Measurements from ENCODE around the gene SPINK13.

The SPINK13 gene

DNA sequence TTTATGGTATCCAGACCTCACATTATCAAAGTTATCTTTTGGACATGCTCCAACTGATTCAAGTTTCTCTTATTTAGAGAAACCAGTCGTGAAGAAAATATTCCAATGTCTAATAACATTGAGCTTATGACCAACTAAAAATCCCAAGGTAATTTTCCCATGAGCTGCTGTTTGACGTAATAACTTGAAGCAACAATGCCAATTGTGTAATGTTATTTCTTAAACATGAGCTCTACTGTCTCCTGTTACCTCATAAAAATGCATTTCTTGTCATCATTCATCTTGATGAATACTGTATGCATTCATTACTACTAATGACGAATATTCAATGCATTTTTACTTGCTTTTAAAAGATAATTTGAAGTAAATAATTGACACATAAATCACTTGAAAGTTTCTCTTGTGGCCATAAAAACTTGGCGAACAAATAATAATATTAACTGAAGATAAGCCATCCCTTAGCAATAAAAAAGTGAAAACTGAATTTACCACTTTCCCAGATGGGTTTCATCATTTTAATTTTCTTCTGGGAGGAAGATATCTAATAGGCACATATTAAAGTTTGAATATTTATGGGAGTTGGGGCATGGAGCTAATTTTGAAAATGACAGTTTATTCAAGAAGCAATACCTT is 30.7 kb upstream of the SPINK13 start:
- CTCF ChIA-PET, result no interaction called here
- POLR2A ChIA-PET, result no interaction called here
- DNase-seq (ENCODE audit: extremely low spot score), result no peak
- TF ChIP-seq FOXM1 (IDR thresholded peaks at IDR 0.05; ENCODE audit: borderline replicate concordance), result no peak
- no peak for TF ChIP-seq TARDBP (IDR thresholded peaks at IDR 0.05)
- no peak for TF ChIP-seq ELF4 (IDR thresholded peaks at IDR 0.05)
- TF ChIP-seq ZNF384 (IDR thresholded peaks at IDR 0.05), result no peak
- TF ChIP-seq ARNT (IDR thresholded peaks at IDR 0.05), result no peak
- no peak for TF ChIP-seq LEF1 (IDR thresholded peaks at IDR 0.05; ENCODE audit: borderline replicate concordance)
- no peak for TF ChIP-seq FOXK2 (IDR thresholded peaks at IDR 0.05)
- TF ChIP-seq BHLHE40 (IDR thresholded peaks at IDR 0.05; ENCODE audit: borderline replicate concordance), result no peak
- TF ChIP-seq L3MBTL2 (conservative IDR thresholded peaks at IDR 0.05), result no peak

DNA sequence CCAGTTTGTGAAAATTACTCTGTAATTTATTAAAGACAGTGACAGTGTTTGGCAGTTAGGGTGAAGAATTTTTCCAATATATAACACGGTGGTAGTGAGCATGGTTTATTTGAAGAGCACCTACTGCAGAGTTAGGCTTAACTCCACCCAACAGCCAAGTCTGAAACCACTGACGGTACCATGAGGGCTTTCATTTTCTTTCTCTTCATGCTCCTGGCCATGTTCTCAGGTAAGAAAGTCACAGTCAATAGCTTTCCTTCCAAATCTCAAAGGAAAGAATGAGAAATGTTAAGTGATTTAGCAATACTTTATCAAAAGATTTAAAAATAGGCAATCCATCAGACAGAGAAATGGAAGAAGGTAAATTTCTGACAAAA is 30.2 kb upstream of the SPINK13 start, which contains the start of gene MARCOL:
Gene MARCOL, plus strand, starts transcription at position 108 of the 377 bp plus-strand sequence. Its CDS starts 73 bp downstream, at position 181.
- TF ChIP-seq FOXA1 (IDR thresholded peaks at IDR 0.05) (no peak), ARNT (IDR thresholded peaks at IDR 0.05) (no peak), ZNF384 (IDR thresholded peaks at IDR 0.05) (no peak), LEF1 (IDR thresholded peaks at IDR 0.05; ENCODE audit: borderline replicate concordance) (no peak), ELF4 (IDR thresholded peaks at IDR 0.05) (no peak), CTBP1 (IDR thresholded peaks at IDR 0.05; ENCODE audit: borderline replicate concordance) (no peak), FOXK2 (IDR thresholded peaks at IDR 0.05) (no peak), PKNOX1 (IDR thresholded peaks at IDR 0.05) (no peak), BHLHE40 (IDR thresholded peaks at IDR 0.05; ENCODE audit: borderline replicate concordance) (no peak), HDGF (IDR thresholded peaks at IDR 0.05; ENCODE audit: borderline replicate concordance) (no peak), FOXM1 (IDR thresholded peaks at IDR 0.05; ENCODE audit: borderline replicate concordance) (no peak), NFRKB (IDR thresholded peaks at IDR 0.05) (no peak), SP1 (IDR thresholded peaks at IDR 0.05) (no peak), TARDBP (IDR thresholded peaks at IDR 0.05) (no peak), L3MBTL2 (conservative IDR thresholded peaks at IDR 0.05) (no peak), SUZ12 (IDR thresholded peaks at IDR 0.05) (no peak)
- POLR2A ChIA-PET, result no interaction called here
- DNase-seq (ENCODE audit: extremely low spot score), result no peak
- CTCF ChIA-PET, result no interaction called here

GRCh38 chr5:148248894-148249293 is 19.7 kb upstream of the SPINK13 start:
- TF ChIP-seq ZNF384 (IDR thresholded peaks at IDR 0.05), result no peak
- no peak for TF ChIP-seq ARNT (IDR thresholded peaks at IDR 0.05)
- TF ChIP-seq ELF4 (IDR thresholded peaks at IDR 0.05), result no peak
- no peak for TF ChIP-seq HDGF (IDR thresholded peaks at IDR 0.05; ENCODE audit: borderline replicate concordance)
- no peak for TF ChIP-seq FOXK2 (IDR thresholded peaks at IDR 0.05)
- POLR2A ChIA-PET, result no interaction called here

GRCh38 chr5:148255456-148255855 is 13.1 kb upstream of the SPINK13 start:
- ChIA-PET CTCF (no interaction called here), POLR2A (no interaction called here)
- no peak for DNase-seq (ENCODE audit: extremely low spot score)
- TF ChIP-seq L3MBTL2 (conservative IDR thresholded peaks at IDR 0.05), result no peak
- no peak for TF ChIP-seq SUZ12 (IDR thresholded peaks at IDR 0.05)
- TF ChIP-seq LEF1 (IDR thresholded peaks at IDR 0.05; ENCODE audit: borderline replicate concordance), result no peak
- TF ChIP-seq ARNT (IDR thresholded peaks at IDR 0.05), result no peak
- TF ChIP-seq ELF4 (IDR thresholded peaks at IDR 0.05), result no peak
- TF ChIP-seq PKNOX1 (IDR thresholded peaks at IDR 0.05), result no peak
- no peak for TF ChIP-seq BHLHE40 (IDR thresholded peaks at IDR 0.05; ENCODE audit: borderline replicate concordance)

More at GRCh38 chr5:148248894-148249293, 19.7 kb upstream of the SPINK13 start:
- CTCF ChIA-PET, result no interaction called here
- no peak for DNase-seq (ENCODE audit: extremely low spot score)

- ChIA-PET POLR2A (no interaction called here), CTCF (no interaction called here)
- no peak for TF ChIP-seq PKNOX1 (IDR thresholded peaks at IDR 0.05)
- TF ChIP-seq ARNT (IDR thresholded peaks at IDR 0.05), result no peak
- TF ChIP-seq ELF4 (IDR thresholded peaks at IDR 0.05), result no peak
- TF ChIP-seq FOXM1 (IDR thresholded peaks at IDR 0.05; ENCODE audit: borderline replicate concordance), result no peak
- TF ChIP-seq ZNF384 (IDR thresholded peaks at IDR 0.05), result no peak
- TF ChIP-seq TARDBP (IDR thresholded peaks at IDR 0.05), result no peak
- TF ChIP-seq SP1 (IDR thresholded peaks at IDR 0.05), result no peak
- no peak for TF ChIP-seq NFRKB (IDR thresholded peaks at IDR 0.05)
- no peak for TF ChIP-seq CTBP1 (IDR thresholded peaks at IDR 0.05; ENCODE audit: borderline replicate concordance)
- no peak for TF ChIP-seq LEF1 (IDR thresholded peaks at IDR 0.05; ENCODE audit: borderline replicate concordance)
- no peak for TF ChIP-seq L3MBTL2 (conservative IDR thresholded peaks at IDR 0.05)
- no peak for DNase-seq (ENCODE audit: extremely low spot score)
Observed at GRCh38 chr5:148259288-148259687, 9.3 kb upstream of the SPINK13 start.

- POLR2A ChIA-PET, result no interaction called here
- CTCF ChIA-PET, result no interaction called here
Observed at GRCh38 chr5:148261221-148261620, 7.4 kb upstream of the SPINK13 start.

More at GRCh38 chr5:148261221-148261620, 7.4 kb upstream of the SPINK13 start:
- no peak for DNase-seq (ENCODE audit: extremely low spot score)
- TF ChIP-seq HDGF (IDR thresholded peaks at IDR 0.05; ENCODE audit: borderline replicate concordance) (no peak), ZNF384 (IDR thresholded peaks at IDR 0.05) (no peak), SUZ12 (IDR thresholded peaks at IDR 0.05) (no peak), FOXA1 (IDR thresholded peaks at IDR 0.05) (no peak), ELF4 (IDR thresholded peaks at IDR 0.05) (no peak), FOXM1 (IDR thresholded peaks at IDR 0.05; ENCODE audit: borderline replicate concordance) (no peak), TARDBP (IDR thresholded peaks at IDR 0.05) (no peak), CTBP1 (IDR thresholded peaks at IDR 0.05; ENCODE audit: borderline replicate concordance) (no peak), PKNOX1 (IDR thresholded peaks at IDR 0.05) (no peak), FOXK2 (IDR thresholded peaks at IDR 0.05) (no peak), LEF1 (IDR thresholded peaks at IDR 0.05; ENCODE audit: borderline replicate concordance) (no peak), SP1 (IDR thresholded peaks at IDR 0.05) (no peak), BHLHE40 (IDR thresholded peaks at IDR 0.05; ENCODE audit: borderline replicate concordance) (no peak), ARNT (IDR thresholded peaks at IDR 0.05) (no peak)

Measured in HEK293T (cell line).